B cell (primary cell): ENCODE data around the gene CACNA1H. TPM values are rescaled to one million over a fixed set of nuclear protein-coding genes. Genes with fewer than 3 reads are reported as not detected.
"Not testable (repeated sequence)": the region's sequence is repeated elsewhere in the genome, so short reads cannot be mapped to it uniquely, and the experiment has no call there.

ENCODE experiments used
- ATAC-seq: fragments of 200-7000 bp; cut with Tn5 transposase; one replicate; pipeline ENCODE4 v1.10.0; 2021; ENCODE audit warnings: low read depth, mild to moderate bottlenecking, moderate number of reproducible peaks, moderate library complexity
- CTCF ChIA-PET: fragments of 350-600 bp; sonication (Branson Sonifier 250); formaldehyde crosslinking; loops from one replicate; lab custom pipeline; 2021; ENCODE audit warnings: antibody characterized with exemption, inconsistent platforms; lab: Charles Lee
- POLR2A ChIA-PET: fragments of 350-600 bp; sonication (Branson Sonifier 250); formaldehyde crosslinking; loops from one replicate; lab custom pipeline; 2021; ENCODE audit warnings: antibody characterized with exemption; lab: Charles Lee
- DNase-seq: peaks from one replicate; pipeline ENCODE4 v3.0.0; 2013
- H2AFZ ChIP-seq: 2 replicates; pipeline ENCODE4 v1.6.1; 2012; ENCODE audit warnings: mild to moderate bottlenecking, low read depth, low read length; ENCODE audit not compliant: insufficient read depth, poor library complexity, severe bottlenecking
- H3K27ac ChIP-seq, 2 donors: 1 replicate in 1 of 2; 2 replicates in 1 of 2; pipeline ENCODE4 v1.5.1; 2012 to 2013; ENCODE audit warnings: low read length in 2 of 2, mild to moderate bottlenecking in 2 of 2, moderate library complexity in 1 of 2
- H3K27me3 ChIP-seq, 4 experiments: fragments of 200-600 bp in 1 of 4; sonication (generic) in 1 of 4; replicated peaks in 1 of 4; 1 replicate in 2 of 4; 2 replicates in 2 of 4; pipeline versions ENCODE4 v1.6.1 to v1.7.0; 2013 to 2016; ENCODE audit warnings: low read length in 3 of 4, mild to moderate bottlenecking in 2 of 4, mixed read lengths in 1 of 4, moderate library complexity in 1 of 4; ENCODE audit not compliant: insufficient read depth in 4 of 4, control insufficient read depth in 3 of 4; ENCODE audit errors: control extremely low read depth in 1 of 4
- H3K36me3 ChIP-seq, 2 experiments: replicated peaks in 1 of 2; 1 replicate in 1 of 2; 2 replicates in 1 of 2; pipeline versions ENCODE4 v1.6.1 to v1.7.1; 2013; ENCODE audit warnings: low read length in 1 of 2; ENCODE audit not compliant: insufficient read depth in 2 of 2, control insufficient read depth in 1 of 2; ENCODE audit errors: control extremely low read depth in 1 of 2, extremely low read depth in 1 of 2
- H3K4me1 ChIP-seq, 2 donors: fragments of 200-600 bp in 1 of 2; sonication (generic) in 1 of 2; 1 replicate in 1 of 2; 2 replicates in 1 of 2; pipeline versions ENCODE4 v1.5.1 to v1.6.1; 2013 to 2017; ENCODE audit warnings: low read length in 2 of 2; ENCODE audit not compliant: control insufficient read depth in 2 of 2, insufficient read depth in 2 of 2
- H3K4me2 ChIP-seq: replicated peaks from 2 replicates; pipeline ENCODE3; 2012; ENCODE audit warnings: mild to moderate bottlenecking, low read depth, low read length; ENCODE audit not compliant: poor library complexity, severe bottlenecking
- H3K4me3 ChIP-seq, 5 experiments: fragments of 200-600 bp in 1 of 5; sonication (generic) in 1 of 5; 1 replicate in 3 of 5; 2 replicates in 2 of 5; pipeline versions ENCODE4 v1.5.1 to v1.7.0; 2011 to 2016; ENCODE audit warnings: low read length in 4 of 5, mild to moderate bottlenecking in 4 of 5, low read depth in 2 of 5, control low read depth in 1 of 5, moderate library complexity in 1 of 5; ENCODE audit not compliant: insufficient read depth in 1 of 5; ENCODE audit errors: control extremely low read depth in 1 of 5, extremely low read depth in 1 of 5
- H3K79me2 ChIP-seq: fragments of 200-600 bp; sonication (generic); one replicate; pipeline ENCODE4 v1.6.0; 2016; ENCODE audit warnings: low read length; ENCODE audit not compliant: control insufficient read depth, insufficient read depth
- H3K9ac ChIP-seq: fragments of 200-600 bp; sonication (generic); 2 replicates; pipeline ENCODE4 v1.6.1; 2017; ENCODE audit warnings: mild to moderate bottlenecking, low read length, moderate library complexity
- H3K9me3 ChIP-seq, 3 donors: one replicate each; pipeline versions ENCODE4 v1.6.1 to v1.7.1; 2013; ENCODE audit warnings: low read length in 2 of 3; ENCODE audit not compliant: control insufficient read depth in 2 of 3, insufficient read depth in 1 of 3; ENCODE audit errors: control extremely low read depth in 1 of 3
- H4K20me1 ChIP-seq: 2 replicates; pipeline ENCODE4 v1.6.0; 2012; ENCODE audit warnings: mild to moderate bottlenecking, low read length; ENCODE audit not compliant: insufficient read depth, control insufficient read depth, poor library complexity, severe bottlenecking
- H3K27ac Mint-ChIP-seq: one replicate; pipeline ENCODE4 v1.8.0; 2021; ENCODE audit warnings: mixed read lengths
- H3K27me3 Mint-ChIP-seq: one replicate; pipeline ENCODE4 v1.8.0; 2021; ENCODE audit warnings: mixed read lengths
- H3K4me1 Mint-ChIP-seq: one replicate; pipeline ENCODE4 v1.8.0; 2021; ENCODE audit warnings: mixed read lengths
- H3K4me3 Mint-ChIP-seq: one replicate; pipeline ENCODE4 v1.8.0; 2021; ENCODE audit warnings: mixed read lengths
- H3K9me3 Mint-ChIP-seq: one replicate; pipeline ENCODE4 v1.8.0; 2022; ENCODE audit warnings: mixed read lengths; ENCODE audit not compliant: insufficient read depth
- WGBS: methylation state at CpG from one replicate; pipeline ENCODE4 v1.1.5; 2013; ENCODE audit warnings: missing lambda C conversion rate; ENCODE audit not compliant: insufficient coverage; 5-methylcytosine and 5-hydroxymethylcytosine counted together
- intact Hi-C: fragments of 100-400 bp; cut with micrococcal nuclease; formaldehyde crosslinking; loops from one replicate; pipeline ENCODE4 v1.10.0; 2022
- polyA plus RNA-seq: library from polyadenylated mRNA; depleted of rRNA; stranded (reverse); fragments of >200 nt; gene quantifications from 2 replicates; pipeline ENCODE4 v1.2.3, GENCODE V29; 2012
- total RNA-seq, 2 donors: library from RNA; stranded (reverse); fragments of 120-200 nt in 1 of 2; gene quantifications; 1 replicate in 1 of 2; 2 replicates in 1 of 2; pipeline versions ENCODE4 v1.2.3 to v1.2.4, GENCODE V29; 2013 to 2022

Gene CACNA1H
- total and polyA plus RNA-seq, 2 donors (not counting 1 experiment from before 2014, with no cell fraction given) = 0.05 to 0.10 TPM

DNA sequence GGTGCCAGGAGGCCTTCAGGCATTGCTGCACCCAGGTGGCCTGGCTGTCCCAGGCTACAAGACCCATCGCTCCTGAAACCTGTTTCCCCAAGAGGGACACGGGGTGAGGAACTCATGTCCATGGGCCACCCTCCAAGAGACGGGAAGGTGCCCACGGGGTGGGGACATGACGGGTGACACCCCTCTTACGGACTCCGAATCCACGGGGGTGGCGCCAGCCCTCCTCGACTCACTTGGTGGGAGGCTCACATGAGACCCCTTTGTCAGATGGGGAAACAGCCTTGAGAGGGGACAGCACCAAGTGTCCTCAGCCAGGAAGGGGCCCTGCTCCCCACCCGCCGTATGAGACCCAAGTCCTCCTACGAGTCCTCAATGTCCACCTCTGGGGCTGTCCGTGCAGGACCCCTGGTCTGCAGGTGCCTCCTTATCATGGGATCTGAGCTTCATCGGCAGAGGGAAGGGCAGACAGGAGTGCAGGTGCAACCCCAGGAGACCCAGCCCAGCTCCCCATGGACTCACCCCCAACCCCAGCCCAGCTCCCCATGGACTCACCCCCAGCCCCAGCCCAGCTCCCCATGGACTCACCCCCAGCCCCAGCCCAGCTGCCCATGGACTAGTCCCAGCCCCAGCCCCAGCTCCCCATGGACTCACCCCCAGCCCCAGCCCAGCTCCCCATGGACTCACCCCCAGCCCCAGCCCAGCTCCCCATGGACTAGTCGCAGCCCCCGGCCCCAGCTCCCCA, 77.7 kb downstream of the CACNA1H start:
- CTCF ChIA-PET, H4K20me1 ChIP-seq, H3K4me1 ChIP-seq, H3K4me1 Mint-ChIP-seq, H3K4me3 Mint-ChIP-seq, DNase-seq, H3K36me3 ChIP-seq, H3K4me3 ChIP-seq, H3K9me3 Mint-ChIP-seq, H3K9me3 ChIP-seq, H2AFZ ChIP-seq, ATAC-seq, H3K9ac ChIP-seq, H3K27ac ChIP-seq, H3K27me3 Mint-ChIP-seq, H3K27ac Mint-ChIP-seq, H3K4me2 ChIP-seq, intact Hi-C loops, H3K27me3 ChIP-seq, H3K79me2 ChIP-seq, POLR2A ChIA-PET: not testable (repeated sequence)
- 85% methylated on average over 16 of the region's 17 CpGs for WGBS

DNA sequence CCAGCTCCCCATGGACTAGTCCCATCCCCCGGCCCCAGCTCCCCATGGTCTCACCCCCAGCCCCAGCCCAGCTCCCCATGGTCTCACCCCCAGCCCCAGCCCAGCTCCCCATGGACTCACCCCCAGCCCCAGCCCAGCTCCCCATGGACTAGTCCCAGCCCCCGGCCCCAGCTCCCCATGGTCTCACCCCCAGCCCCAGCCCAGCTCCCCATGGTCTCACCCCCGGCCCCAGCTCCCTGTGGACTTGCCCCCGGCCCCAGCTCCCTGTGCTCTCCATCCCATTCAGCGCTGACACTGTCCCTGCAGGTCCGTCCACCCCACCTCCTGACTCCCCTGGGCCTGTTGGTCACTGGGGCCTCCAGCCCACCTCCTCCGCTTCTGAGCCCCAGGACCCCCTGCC, 78.4 kb downstream of the CACNA1H start:
- H3K4me1 Mint-ChIP-seq, ATAC-seq, DNase-seq, H3K27ac Mint-ChIP-seq, H3K9me3 Mint-ChIP-seq, POLR2A ChIA-PET, H3K79me2 ChIP-seq, H4K20me1 ChIP-seq, H3K36me3 ChIP-seq, H3K4me3 ChIP-seq, H3K4me2 ChIP-seq, H3K27me3 Mint-ChIP-seq, H3K4me1 ChIP-seq, H3K9me3 ChIP-seq, H2AFZ ChIP-seq, H3K27me3 ChIP-seq, CTCF ChIA-PET, H3K9ac ChIP-seq, H3K4me3 Mint-ChIP-seq, intact Hi-C loops, H3K27ac ChIP-seq: not testable (repeated sequence)
- no CpG with 5 or more reads among the region's 7 CpGs for WGBS

- H2AFZ ChIP-seq, H3K4me3 ChIP-seq, H3K4me1 Mint-ChIP-seq, intact Hi-C loops, H3K9ac ChIP-seq, POLR2A ChIA-PET, H4K20me1 ChIP-seq, H3K4me3 Mint-ChIP-seq, H3K4me1 ChIP-seq, H3K27me3 Mint-ChIP-seq, H3K27ac Mint-ChIP-seq, ATAC-seq, H3K79me2 ChIP-seq, CTCF ChIA-PET, H3K9me3 Mint-ChIP-seq, H3K36me3 ChIP-seq, H3K27me3 ChIP-seq, H3K27ac ChIP-seq, DNase-seq, H3K9me3 ChIP-seq, H3K4me2 ChIP-seq: not testable (repeated sequence)
- WGBS = no CpG with 5 or more reads among the region's 47 CpGs
Measured at GRCh38 chr16:1232049-1232748, 79.3 kb downstream of the CACNA1H start.

DNA sequence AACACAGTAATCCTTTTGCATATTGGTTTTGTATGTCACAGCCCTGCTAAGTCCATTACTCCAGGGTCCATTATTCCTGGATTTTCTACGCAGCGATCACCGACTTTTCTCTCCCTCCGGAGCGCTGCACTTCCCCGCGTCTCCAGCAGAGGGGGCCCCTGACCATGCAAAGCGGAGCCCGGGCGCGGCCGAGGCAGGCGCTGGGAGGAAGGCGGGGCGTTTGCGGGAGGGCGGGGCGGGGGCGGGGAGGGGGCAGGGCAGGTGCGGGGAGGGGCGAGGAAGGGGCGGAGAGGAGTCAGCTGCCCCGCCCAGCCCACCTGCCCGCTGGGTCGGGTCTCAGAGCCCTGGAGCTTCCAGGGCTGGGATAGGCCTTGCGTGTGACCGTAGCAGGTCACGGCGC, 83.8 kb downstream of the CACNA1H start:
- H3K4me1 Mint-ChIP-seq, H2AFZ ChIP-seq, H4K20me1 ChIP-seq, H3K27me3 Mint-ChIP-seq, H3K79me2 ChIP-seq, H3K9me3 ChIP-seq, H3K27ac Mint-ChIP-seq, H3K4me1 ChIP-seq, H3K27ac ChIP-seq, H3K27me3 ChIP-seq, H3K4me3 Mint-ChIP-seq, H3K36me3 ChIP-seq, POLR2A ChIA-PET, H3K4me2 ChIP-seq, CTCF ChIA-PET, DNase-seq, H3K9ac ChIP-seq, H3K4me3 ChIP-seq, H3K9me3 Mint-ChIP-seq, intact Hi-C loops: not testable (repeated sequence)
- no CpG with 5 or more reads among the region's 29 CpGs for WGBS
- peak; percentile 92 for ATAC-seq
